ENCODE results near the gene FBXO2.
A peak's percentile ranks its signal among the peaks of the same experiment; 100 is the strongest.

FBXO2 gene

DNA sequence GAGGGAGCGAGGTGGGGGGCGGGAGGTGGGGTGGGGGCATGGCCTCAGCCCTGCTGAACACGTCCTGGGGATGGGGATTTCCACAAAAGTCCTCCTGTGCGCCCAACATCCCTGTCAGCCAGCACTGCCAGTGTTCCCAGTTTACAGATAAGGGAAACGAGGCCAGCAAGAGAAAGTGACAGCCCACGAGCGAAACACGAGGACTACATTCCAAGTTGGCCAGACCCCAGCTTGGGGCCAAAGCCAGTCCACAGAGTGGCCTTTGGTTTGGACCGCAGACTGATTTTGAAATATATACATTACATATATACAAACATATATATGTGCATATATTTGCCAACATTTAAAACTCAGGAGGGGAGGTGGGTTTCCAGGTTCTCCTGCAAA lies 5.0 kb downstream of the FBXO2 start:
- TF ChIP-seq, protein P1, sequence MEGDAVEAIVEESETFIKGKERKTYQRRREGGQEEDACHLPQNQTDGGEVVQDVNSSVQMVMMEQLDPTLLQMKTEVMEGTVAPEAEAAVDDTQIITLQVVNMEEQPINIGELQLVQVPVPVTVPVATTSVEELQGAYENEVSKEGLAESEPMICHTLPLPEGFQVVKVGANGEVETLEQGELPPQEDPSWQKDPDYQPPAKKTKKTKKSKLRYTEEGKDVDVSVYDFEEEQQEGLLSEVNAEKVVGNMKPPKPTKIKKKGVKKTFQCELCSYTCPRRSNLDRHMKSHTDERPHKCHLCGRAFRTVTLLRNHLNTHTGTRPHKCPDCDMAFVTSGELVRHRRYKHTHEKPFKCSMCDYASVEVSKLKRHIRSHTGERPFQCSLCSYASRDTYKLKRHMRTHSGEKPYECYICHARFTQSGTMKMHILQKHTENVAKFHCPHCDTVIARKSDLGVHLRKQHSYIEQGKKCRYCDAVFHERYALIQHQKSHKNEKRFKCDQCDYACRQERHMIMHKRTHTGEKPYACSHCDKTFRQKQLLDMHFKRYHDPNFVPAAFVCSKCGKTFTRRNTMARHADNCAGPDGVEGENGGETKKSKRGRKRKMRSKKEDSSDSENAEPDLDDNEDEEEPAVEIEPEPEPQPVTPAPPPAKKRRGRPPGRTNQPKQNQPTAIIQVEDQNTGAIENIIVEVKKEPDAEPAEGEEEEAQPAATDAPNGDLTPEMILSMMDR (IDR thresholded peaks at IDR 0.05), result no peak

GRCh38 chr1:11648732-11649158 lies 5.5 kb downstream of the FBXO2 start:
- TF ChIP-seq, protein P1 (IDR thresholded peaks at IDR 0.05), result no peak

GRCh38 chr1:11648039-11648438 lies 6.2 kb downstream of the FBXO2 start:
- TF ChIP-seq, protein P1 (IDR thresholded peaks at IDR 0.05), result no peak

GRCh38 chr1:11647333-11647732 lies 6.9 kb downstream of the FBXO2 start:
- TF ChIP-seq, protein P1 (IDR thresholded peaks at IDR 0.05), result no peak

DNA sequence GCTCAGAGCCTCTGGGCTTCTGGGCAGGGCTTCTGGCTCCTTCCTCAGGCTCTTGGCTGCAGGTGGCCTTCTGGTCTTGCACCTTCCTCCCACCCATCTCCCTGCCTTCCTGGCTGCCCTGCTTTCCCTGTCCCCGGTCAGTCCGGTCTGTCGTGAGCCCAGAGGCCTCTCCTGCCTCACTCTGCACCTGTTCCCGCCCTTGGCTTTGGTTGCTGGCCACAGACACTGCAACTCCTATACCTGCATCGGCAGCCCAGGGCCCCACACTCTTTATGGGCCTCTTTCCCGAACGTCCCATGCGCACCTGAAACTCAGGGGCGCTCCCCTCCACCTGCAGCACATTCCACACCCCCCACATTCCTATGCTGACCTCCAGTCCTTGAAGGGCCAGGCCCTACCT lies 7.9 kb downstream of the FBXO2 start:
- TF ChIP-seq, protein P1 (IDR thresholded peaks at IDR 0.05), result no peak

DNA sequence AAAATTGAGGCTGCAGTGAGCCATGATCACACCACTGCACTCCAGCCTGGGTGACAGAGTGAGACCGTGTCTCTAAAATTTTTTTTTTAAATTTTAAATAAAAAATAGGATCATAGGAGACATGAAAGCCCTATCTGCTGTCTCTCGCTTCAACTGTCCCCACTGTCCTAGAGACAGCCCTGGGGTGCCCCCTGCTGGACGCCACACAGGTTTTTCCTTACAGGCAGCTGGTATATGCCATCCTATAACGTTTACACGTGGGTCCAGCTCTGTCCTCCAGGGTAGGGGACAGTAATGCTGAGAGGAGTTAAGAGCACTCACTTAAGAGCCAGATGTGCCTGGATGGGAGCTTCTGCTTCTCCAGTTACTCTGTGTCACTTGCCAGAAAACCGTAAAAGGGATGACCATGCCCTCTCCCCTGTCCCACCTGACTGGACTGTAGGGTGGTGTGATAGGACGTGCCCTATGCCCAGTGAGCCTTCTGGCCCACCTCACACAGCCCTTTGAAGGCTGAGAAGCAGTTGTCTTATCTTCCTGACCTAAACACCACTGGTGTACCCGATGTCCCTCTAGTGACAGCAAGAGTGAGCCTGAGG lies 8.5 kb downstream of the FBXO2 start:
- TF ChIP-seq, protein P1 (IDR thresholded peaks at IDR 0.05), result peak; percentile 85

DNA sequence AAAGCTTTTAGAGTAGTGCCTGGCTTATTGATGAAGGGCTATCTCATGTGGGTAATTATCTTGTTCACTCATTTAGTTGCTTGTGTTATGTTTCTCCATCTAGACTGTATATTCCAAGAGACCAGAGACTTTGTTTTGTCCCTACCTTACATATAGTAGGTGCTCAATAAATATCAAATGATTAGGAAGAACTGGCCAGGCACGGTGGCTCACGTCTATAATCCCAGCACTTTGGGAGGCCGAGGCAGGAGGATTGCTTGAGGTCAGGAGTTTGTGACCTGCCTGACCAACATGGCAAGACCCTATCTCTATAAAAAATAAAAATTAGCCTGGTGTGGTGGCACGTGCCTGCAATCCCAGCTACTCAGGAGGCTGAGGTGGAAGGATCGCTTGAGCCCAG lies 9.0 kb downstream of the FBXO2 start:
- TF ChIP-seq, protein P1 (IDR thresholded peaks at IDR 0.05), result no peak

DNA sequence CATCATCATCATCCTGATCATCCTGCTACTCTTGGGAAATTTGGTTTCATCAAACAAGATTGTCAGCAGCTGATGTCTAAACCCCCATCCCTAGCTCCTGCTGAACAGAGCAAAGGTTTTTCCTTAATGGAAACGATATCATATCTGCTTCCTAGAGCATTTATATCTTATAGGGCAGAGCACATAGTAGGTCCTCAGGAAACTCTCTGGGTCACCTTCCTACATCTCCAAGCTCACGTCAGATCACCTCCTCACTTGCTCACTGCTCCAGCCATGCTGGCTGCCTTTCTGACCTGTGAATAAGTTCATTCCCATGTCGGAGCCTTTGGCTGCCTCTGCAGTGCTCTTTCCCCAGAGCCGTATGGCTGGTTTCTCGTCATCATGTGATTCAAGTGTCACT lies 10.4 kb downstream of the FBXO2 start:
- TF ChIP-seq, protein P1 (IDR thresholded peaks at IDR 0.05), result no peak
